SK-N-SH treated with all-trans-retinoic acid at 6 μM for 48 hours (cell line): ENCODE results near the gene SEMA5A.
A peak's percentile ranks its signal among the peaks of the same experiment; 100 is the strongest.

Experiments used
- ATAC-seq: fragments of 200-7000 bp; cut with Tn5 transposase; 3 replicates; pipeline ENCODE4 v1.9.1; 2020; ENCODE audit warnings: mild to moderate bottlenecking, moderate library complexity
- ARNTL ChIP-seq: fragments of 450-650 bp; formaldehyde crosslinking; IDR thresholded peaks from 2 replicates; pipeline ENCODE4 v1.5.0; 2020; ENCODE audit warnings: low read depth, mild to moderate bottlenecking, moderate library complexity, borderline replicate concordance
- BACH2 ChIP-seq: fragments of 250-450 bp; sonication (Bioruptor Pico); IDR thresholded peaks from 2 replicates; pipeline ENCODE4 v1.9.0; 2021; ENCODE audit warnings: mild to moderate bottlenecking, borderline replicate concordance
- CREB5 ChIP-seq: fragments of 250-450 bp; sonication (Bioruptor Pico); IDR thresholded peaks from 2 replicates; pipeline ENCODE4 v1.5.1; 2020; ENCODE audit warnings: low read depth, mild to moderate bottlenecking, moderate library complexity
- CSDC2 ChIP-seq: fragments of 250-450 bp; sonication (Bioruptor Pico); IDR thresholded peaks from 2 replicates; pipeline ENCODE4 v1.5.0; 2020; ENCODE audit warnings: mild to moderate bottlenecking, moderate library complexity
- ESRRG ChIP-seq: fragments of 250-450 bp; sonication (Bioruptor Pico); IDR thresholded peaks from 2 replicates; pipeline ENCODE4 v1.6.1; 2021; ENCODE audit warnings: mild to moderate bottlenecking
- GLIS3 ChIP-seq: fragments of 250-450 bp; sonication (Bioruptor Pico); IDR thresholded peaks from 2 replicates; pipeline ENCODE4 v1.5.0; 2020; ENCODE audit warnings: mild to moderate bottlenecking, moderate library complexity
- ISL1 ChIP-seq: fragments of 250-450 bp; sonication (Bioruptor Pico); IDR thresholded peaks from 2 replicates; pipeline ENCODE4 v2.1.2; 2022; ENCODE audit warnings: mild to moderate bottlenecking, moderate library complexity
- OSR1 ChIP-seq: fragments of 250-450 bp; sonication (Bioruptor Pico); IDR thresholded peaks from 2 replicates; pipeline ENCODE4 v1.8.0; 2022; ENCODE audit warnings: moderate library complexity, mild to moderate bottlenecking, inconsistent platforms
- PPARA ChIP-seq: fragments of 250-450 bp; sonication (Bioruptor Pico); IDR thresholded peaks from 2 replicates; pipeline ENCODE4 v1.5.0; 2020; ENCODE audit warnings: mild to moderate bottlenecking, borderline replicate concordance
- RARB ChIP-seq: fragments of 250-450 bp; sonication (Bioruptor Pico); IDR thresholded peaks from 2 replicates; pipeline ENCODE4 v1.8.0; 2021; ENCODE audit warnings: mild to moderate bottlenecking, moderate library complexity
- SNAI2 ChIP-seq: fragments of 250-450 bp; sonication (Bioruptor Pico); IDR thresholded peaks from 2 replicates; pipeline ENCODE4 v1.5.0; 2020; ENCODE audit warnings: mild to moderate bottlenecking, moderate library complexity
- TCF4 ChIP-seq: fragments of 250-450 bp; sonication (Bioruptor Pico); IDR thresholded peaks from 2 replicates; pipeline ENCODE4 v1.8.0; 2021; ENCODE audit warnings: mild to moderate bottlenecking, moderate library complexity, borderline replicate concordance
- TOX ChIP-seq: fragments of 250-450 bp; sonication (Bioruptor Pico); IDR thresholded peaks from 2 replicates; pipeline ENCODE4 v1.8.0; 2021; ENCODE audit warnings: mild to moderate bottlenecking, moderate library complexity, borderline replicate concordance
- TSHZ2 ChIP-seq: fragments of 250-450 bp; sonication (Bioruptor Pico); IDR thresholded peaks from 2 replicates; pipeline ENCODE4 v1.5.0; 2020; ENCODE audit warnings: mild to moderate bottlenecking, moderate library complexity
- ZC3H10 ChIP-seq: fragments of 250-450 bp; sonication (Bioruptor Pico); IDR thresholded peaks from 2 replicates; pipeline ENCODE4 v1.5.1; 2021; ENCODE audit warnings: mild to moderate bottlenecking, moderate library complexity
- ZFP3 ChIP-seq: fragments of 250-450 bp; sonication (Bioruptor Pico); IDR thresholded peaks from 2 replicates; pipeline ENCODE4 v1.5.0; 2020; ENCODE audit warnings: mild to moderate bottlenecking, moderate library complexity
- ZFP30 ChIP-seq: fragments of 450-650 bp; formaldehyde crosslinking; IDR thresholded peaks from 2 replicates; pipeline ENCODE4 v1.5.0; 2022; ENCODE audit warnings: mild to moderate bottlenecking, moderate library complexity
- ZNF565 ChIP-seq: fragments of 450-650 bp; formaldehyde crosslinking; conservative IDR thresholded peaks from 2 replicates; pipeline ENCODE4 v1.5.0; 2020; ENCODE audit warnings: low read depth, mild to moderate bottlenecking, moderate library complexity
- ZNF70 ChIP-seq: fragments of 450-650 bp; formaldehyde crosslinking; IDR thresholded peaks from 2 replicates; pipeline ENCODE4 v1.5.0; 2020; ENCODE audit warnings: mild to moderate bottlenecking, moderate library complexity
- ZNF8 ChIP-seq: fragments of 450-650 bp; formaldehyde crosslinking; IDR thresholded peaks from 2 replicates; pipeline ENCODE4 v1.5.0; 2020; ENCODE audit warnings: mild to moderate bottlenecking, moderate library complexity
- TF ChIP-seq, protein P1 (sequence below): fragments of 250-450 bp; sonication (Bioruptor Pico); IDR thresholded peaks from 2 replicates; pipeline ENCODE4 v1.8.0; 2021; ENCODE audit warnings: low read depth, mild to moderate bottlenecking, moderate library complexity, borderline replicate concordance
- TF ChIP-seq, protein P2 (sequence below): fragments of 250-450 bp; sonication (Bioruptor Pico); IDR thresholded peaks from 2 replicates; pipeline ENCODE4 v1.5.1; 2021; ENCODE audit warnings: mild to moderate bottlenecking, moderate library complexity
- TF ChIP-seq, protein P3 (sequence below): fragments of 250-450 bp; sonication (Bioruptor Pico); IDR thresholded peaks from 2 replicates; pipeline ENCODE4 v1.8.0; 2020; ENCODE audit warnings: mild to moderate bottlenecking, moderate library complexity, borderline replicate concordance

Gene SEMA5A

GRCh38 chr5:9338796-9339195 lies 207.1 kb downstream of the SEMA5A start:
- TF ChIP-seq PPARA (CRISPR knock-in tag) (no peak), GLIS3 (no peak), ZC3H10 (no peak), ZFP30 (CRISPR knock-in tag) (no peak), ARNTL (CRISPR knock-in tag) (no peak), SNAI2 (CRISPR knock-in tag) (no peak), OSR1 (CRISPR knock-in tag) (no peak), ESRRG (CRISPR knock-in tag) (no peak), TOX (no peak), CREB5 (no peak), ZNF565 (no peak), RARB (no peak), CSDC2 (CRISPR knock-in tag) (no peak), ZNF70 (CRISPR knock-in tag) (no peak), ZFP3 (CRISPR knock-in tag) (no peak), ISL1 (no peak)
- TF ChIP-seq, protein P1, sequence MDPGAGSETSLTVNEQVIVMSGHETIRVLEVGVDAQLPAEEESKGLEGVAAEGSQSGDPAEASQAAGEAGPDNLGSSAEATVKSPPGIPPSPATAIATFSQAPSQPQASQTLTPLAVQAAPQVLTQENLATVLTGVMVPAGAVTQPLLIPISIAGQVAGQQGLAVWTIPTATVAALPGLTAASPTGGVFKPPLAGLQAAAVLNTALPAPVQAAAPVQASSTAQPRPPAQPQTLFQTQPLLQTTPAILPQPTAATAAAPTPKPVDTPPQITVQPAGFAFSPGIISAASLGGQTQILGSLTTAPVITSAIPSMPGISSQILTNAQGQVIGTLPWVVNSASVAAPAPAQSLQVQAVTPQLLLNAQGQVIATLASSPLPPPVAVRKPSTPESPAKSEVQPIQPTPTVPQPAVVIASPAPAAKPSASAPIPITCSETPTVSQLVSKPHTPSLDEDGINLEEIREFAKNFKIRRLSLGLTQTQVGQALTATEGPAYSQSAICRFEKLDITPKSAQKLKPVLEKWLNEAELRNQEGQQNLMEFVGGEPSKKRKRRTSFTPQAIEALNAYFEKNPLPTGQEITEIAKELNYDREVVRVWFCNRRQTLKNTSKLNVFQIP, result no peak
- TF ChIP-seq, protein P2, sequence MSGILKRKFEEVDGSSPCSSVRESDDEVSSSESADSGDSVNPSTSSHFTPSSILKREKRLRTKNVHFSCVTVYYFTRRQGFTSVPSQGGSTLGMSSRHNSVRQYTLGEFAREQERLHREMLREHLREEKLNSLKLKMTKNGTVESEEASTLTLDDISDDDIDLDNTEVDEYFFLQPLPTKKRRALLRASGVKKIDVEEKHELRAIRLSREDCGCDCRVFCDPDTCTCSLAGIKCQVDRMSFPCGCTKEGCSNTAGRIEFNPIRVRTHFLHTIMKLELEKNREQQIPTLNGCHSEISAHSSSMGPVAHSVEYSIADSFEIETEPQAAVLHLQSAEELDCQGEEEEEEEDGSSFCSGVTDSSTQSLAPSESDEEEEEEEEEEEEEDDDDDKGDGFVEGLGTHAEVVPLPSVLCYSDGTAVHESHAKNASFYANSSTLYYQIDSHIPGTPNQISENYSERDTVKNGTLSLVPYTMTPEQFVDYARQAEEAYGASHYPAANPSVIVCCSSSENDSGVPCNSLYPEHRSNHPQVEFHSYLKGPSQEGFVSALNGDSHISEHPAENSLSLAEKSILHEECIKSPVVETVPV (CRISPR knock-in tag), result no peak
- TF ChIP-seq, protein P3, sequence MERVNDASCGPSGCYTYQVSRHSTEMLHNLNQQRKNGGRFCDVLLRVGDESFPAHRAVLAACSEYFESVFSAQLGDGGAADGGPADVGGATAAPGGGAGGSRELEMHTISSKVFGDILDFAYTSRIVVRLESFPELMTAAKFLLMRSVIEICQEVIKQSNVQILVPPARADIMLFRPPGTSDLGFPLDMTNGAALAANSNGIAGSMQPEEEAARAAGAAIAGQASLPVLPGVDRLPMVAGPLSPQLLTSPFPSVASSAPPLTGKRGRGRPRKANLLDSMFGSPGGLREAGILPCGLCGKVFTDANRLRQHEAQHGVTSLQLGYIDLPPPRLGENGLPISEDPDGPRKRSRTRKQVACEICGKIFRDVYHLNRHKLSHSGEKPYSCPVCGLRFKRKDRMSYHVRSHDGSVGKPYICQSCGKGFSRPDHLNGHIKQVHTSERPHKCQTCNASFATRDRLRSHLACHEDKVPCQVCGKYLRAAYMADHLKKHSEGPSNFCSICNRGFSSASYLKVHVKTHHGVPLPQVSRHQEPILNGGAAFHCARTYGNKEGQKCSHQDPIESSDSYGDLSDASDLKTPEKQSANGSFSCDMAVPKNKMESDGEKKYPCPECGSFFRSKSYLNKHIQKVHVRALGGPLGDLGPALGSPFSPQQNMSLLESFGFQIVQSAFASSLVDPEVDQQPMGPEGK (CRISPR knock-in tag), result no peak
- no peak for ATAC-seq

- ATAC-seq, result peak; percentile 66
- TF ChIP-seq OSR1 (CRISPR knock-in tag), result no peak
- TF ChIP-seq TOX, result no peak
- TF ChIP-seq PPARA (CRISPR knock-in tag), result no peak
- no peak for TF ChIP-seq ZFP3 (CRISPR knock-in tag)
- TF ChIP-seq GLIS3, result no peak
- no peak for TF ChIP-seq ISL1
- no peak for TF ChIP-seq TSHZ2 (CRISPR knock-in tag)
- TF ChIP-seq CREB5, result no peak
- TF ChIP-seq, protein P3 (CRISPR knock-in tag), result no peak
- TF ChIP-seq TCF4 (CRISPR knock-in tag), result no peak
- no peak for TF ChIP-seq RARB
- no peak for TF ChIP-seq ARNTL (CRISPR knock-in tag)
- TF ChIP-seq ZFP30 (CRISPR knock-in tag), result no peak
- TF ChIP-seq ZNF8 (CRISPR knock-in tag), result no peak
- TF ChIP-seq ESRRG (CRISPR knock-in tag), result no peak
- TF ChIP-seq, protein P2 (CRISPR knock-in tag), result no peak
- TF ChIP-seq ZNF70 (CRISPR knock-in tag), result no peak
- TF ChIP-seq ZC3H10, result no peak
- no peak for TF ChIP-seq BACH2 (CRISPR knock-in tag)
Observed at GRCh38 chr5:9337928-9338595, 207.8 kb downstream of the SEMA5A start.
